Measurements from ENCODE around the gene CDK9.
"Not testable (repeated sequence)": the region's sequence is repeated elsewhere in the genome, so short reads cannot be mapped to it uniquely, and the experiment has no call there.

CDK9 gene

GRCh38 chr9:127754099-127755060, 31.5 kb upstream of the CDK9 start:
- ATAC-seq = peak; percentile 96
- no peak for TF ChIP-seq POU6F1 (CRISPR knock-in tag; IDR thresholded peaks at IDR 0.05; ENCODE audit: borderline replicate concordance, low read depth)

DNA sequence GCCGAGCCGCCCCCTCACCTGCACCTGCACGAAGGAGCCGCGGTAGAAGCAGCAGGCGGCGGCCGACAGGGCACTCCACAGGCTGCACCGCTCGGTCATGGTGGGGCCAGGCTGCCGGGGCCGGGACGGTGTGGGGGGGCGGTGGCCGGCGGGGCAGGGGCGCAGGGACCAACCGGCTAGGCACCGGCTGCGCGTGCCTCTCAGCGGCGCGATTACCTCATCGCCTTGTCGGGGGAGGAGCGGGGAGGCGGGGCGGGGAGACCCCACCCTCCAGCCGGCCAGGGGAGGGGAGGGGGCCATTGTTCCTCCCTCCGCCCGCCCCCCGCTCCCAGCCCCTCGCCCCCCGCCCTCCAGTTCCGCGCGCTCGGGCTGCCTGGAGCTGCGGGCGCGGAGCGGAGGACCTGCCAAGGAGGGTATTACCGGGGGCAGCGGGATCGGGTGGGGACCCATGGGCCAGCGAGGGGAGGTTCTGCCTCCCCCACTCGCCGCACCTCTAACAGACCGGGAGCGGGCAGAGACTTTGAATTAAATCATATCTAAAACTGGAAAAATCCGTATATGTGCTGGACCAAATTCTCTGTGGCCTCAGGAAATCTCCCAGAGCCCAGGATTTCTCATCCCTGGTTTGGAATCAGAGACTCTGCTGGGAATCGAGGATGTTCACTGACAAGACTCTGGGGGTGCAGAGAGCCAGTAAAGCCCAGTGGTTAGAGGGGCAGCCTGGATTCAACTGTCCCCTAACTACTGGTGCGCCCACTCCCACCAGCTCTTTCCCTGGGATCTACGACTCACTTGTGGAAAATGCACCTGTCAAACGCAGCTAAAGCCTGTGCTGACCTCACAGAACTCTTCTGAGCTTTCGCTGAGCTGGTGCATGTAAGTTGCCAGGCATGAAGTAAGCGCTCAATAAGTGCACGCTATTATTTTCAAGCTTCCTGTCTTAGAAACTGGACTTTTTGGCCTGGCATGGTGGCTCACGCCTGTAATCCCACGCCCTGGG, 30.5 kb upstream of the CDK9 start:
- no peak for TF ChIP-seq ESRRG (CRISPR knock-in tag; IDR thresholded peaks at IDR 0.05)
- no peak for TF ChIP-seq ARNTL (CRISPR knock-in tag; IDR thresholded peaks at IDR 0.05; ENCODE audit: borderline replicate concordance, low read depth)
- TF ChIP-seq, protein P1, sequence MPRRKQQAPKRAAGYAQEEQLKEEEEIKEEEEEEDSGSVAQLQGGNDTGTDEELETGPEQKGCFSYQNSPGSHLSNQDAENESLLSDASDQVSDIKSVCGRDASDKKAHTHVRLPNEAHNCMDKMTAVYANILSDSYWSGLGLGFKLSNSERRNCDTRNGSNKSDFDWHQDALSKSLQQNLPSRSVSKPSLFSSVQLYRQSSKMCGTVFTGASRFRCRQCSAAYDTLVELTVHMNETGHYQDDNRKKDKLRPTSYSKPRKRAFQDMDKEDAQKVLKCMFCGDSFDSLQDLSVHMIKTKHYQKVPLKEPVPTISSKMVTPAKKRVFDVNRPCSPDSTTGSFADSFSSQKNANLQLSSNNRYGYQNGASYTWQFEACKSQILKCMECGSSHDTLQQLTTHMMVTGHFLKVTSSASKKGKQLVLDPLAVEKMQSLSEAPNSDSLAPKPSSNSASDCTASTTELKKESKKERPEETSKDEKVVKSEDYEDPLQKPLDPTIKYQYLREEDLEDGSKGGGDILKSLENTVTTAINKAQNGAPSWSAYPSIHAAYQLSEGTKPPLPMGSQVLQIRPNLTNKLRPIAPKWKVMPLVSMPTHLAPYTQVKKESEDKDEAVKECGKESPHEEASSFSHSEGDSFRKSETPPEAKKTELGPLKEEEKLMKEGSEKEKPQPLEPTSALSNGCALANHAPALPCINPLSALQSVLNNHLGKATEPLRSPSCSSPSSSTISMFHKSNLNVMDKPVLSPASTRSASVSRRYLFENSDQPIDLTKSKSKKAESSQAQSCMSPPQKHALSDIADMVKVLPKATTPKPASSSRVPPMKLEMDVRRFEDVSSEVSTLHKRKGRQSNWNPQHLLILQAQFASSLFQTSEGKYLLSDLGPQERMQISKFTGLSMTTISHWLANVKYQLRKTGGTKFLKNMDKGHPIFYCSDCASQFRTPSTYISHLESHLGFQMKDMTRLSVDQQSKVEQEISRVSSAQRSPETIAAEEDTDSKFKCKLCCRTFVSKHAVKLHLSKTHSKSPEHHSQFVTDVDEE (CRISPR knock-in tag; IDR thresholded peaks at IDR 0.05) = no peak
- TF ChIP-seq CSDC2 (CRISPR knock-in tag; IDR thresholded peaks at IDR 0.05) = no peak
- no peak for TF ChIP-seq ZNF70 (CRISPR knock-in tag; IDR thresholded peaks at IDR 0.05)
- no peak for TF ChIP-seq GLIS3 (CRISPR knock-in tag; IDR thresholded peaks at IDR 0.05)
- no peak for TF ChIP-seq ZNF565 (CRISPR knock-in tag; conservative IDR thresholded peaks at IDR 0.05; ENCODE audit: low read depth)
- no peak for TF ChIP-seq TCF4 (CRISPR knock-in tag; IDR thresholded peaks at IDR 0.05; ENCODE audit: borderline replicate concordance)
- no peak for ATAC-seq

DNA sequence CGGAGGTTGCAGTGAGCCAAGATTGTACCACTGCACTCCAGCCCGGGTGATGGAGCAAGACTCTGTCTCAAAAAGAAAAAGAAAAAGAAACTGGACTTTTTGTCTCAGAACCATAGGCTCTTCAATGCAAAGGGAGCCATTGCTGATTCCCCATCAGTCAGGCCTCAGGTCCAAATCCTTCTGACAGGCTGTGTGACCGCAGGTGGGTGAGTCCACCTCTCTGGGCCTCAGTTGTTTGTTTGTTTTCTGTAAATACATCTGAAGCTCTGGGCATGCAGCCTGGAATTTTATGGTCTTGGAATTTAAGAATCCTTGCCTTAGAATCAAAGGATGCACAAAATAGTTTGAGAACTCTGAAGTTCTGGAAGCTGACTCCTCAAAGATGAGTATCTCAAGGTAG, 29.6 kb upstream of the CDK9 start:
- no peak for ATAC-seq

GRCh38 chr9:127756776-127757175, 29.1 kb upstream of the CDK9 start:
- not testable (repeated sequence) for ATAC-seq

More for the DNA sequence above, 29.6 kb upstream of the CDK9 start:
- TF ChIP-seq ISL1 (CRISPR knock-in tag; IDR thresholded peaks at IDR 0.05) = no peak
- no peak for TF ChIP-seq ZC3H10 (CRISPR knock-in tag; IDR thresholded peaks at IDR 0.05)
- no peak for TF ChIP-seq SNAI2 (CRISPR knock-in tag; IDR thresholded peaks at IDR 0.05)
- no peak for TF ChIP-seq CSDC2 (CRISPR knock-in tag; IDR thresholded peaks at IDR 0.05)

GRCh38 chr9:127758843-127759242, 27.0 kb upstream of the CDK9 start:
- no peak for ATAC-seq
- TF ChIP-seq ZNF8 (CRISPR knock-in tag; IDR thresholded peaks at IDR 0.05) (no peak), ESRRG (CRISPR knock-in tag; IDR thresholded peaks at IDR 0.05) (no peak), ZC3H10 (CRISPR knock-in tag; IDR thresholded peaks at IDR 0.05) (no peak), RARB (CRISPR knock-in tag; IDR thresholded peaks at IDR 0.05) (no peak), ISL1 (CRISPR knock-in tag; IDR thresholded peaks at IDR 0.05) (no peak), ZFP30 (CRISPR knock-in tag; IDR thresholded peaks at IDR 0.05) (no peak)
- TF ChIP-seq, protein P1 (CRISPR knock-in tag; IDR thresholded peaks at IDR 0.05) = no peak

All from SK-N-SH treated with all-trans-retinoic acid at 6 μM for 48 hours (cell line).